HG02610 (cell line): Measurements from ENCODE around the gene CCDC85C.

Source experiments
- ATAC-seq: cut with Tn5 transposase; IDR thresholded peaks from one replicate; pipeline ENCODE4 v1.9.1; 2021; ENCODE audit warnings: mild to moderate bottlenecking, moderate library complexity; ENCODE audit not compliant: unreplicated experiment

CCDC85C gene

GRCh38 chr14:99592394-99592793 is 11.6 kb downstream of the CCDC85C start:
- no peak for ATAC-seq

- no peak for ATAC-seq
Observed at GRCh38 chr14:99590746-99591555, 13.1 kb downstream of the CCDC85C start.

GRCh38 chr14:99589651-99590530 is 14.1 kb downstream of the CCDC85C start:
- no peak for ATAC-seq

GRCh38 chr14:99589031-99589441 is 15.0 kb downstream of the CCDC85C start:
- ATAC-seq = no peak

GRCh38 chr14:99587460-99588278 is 16.3 kb downstream of the CCDC85C start:
- ATAC-seq = no peak

GRCh38 chr14:99586761-99587459 is 17.1 kb downstream of the CCDC85C start:
- ATAC-seq = no peak

GRCh38 chr14:99586054-99586760 is 17.8 kb downstream of the CCDC85C start:
- no peak for ATAC-seq

GRCh38 chr14:99584823-99585222 is 19.2 kb downstream of the CCDC85C start:
- ATAC-seq = no peak

- no peak for ATAC-seq
Observed at GRCh38 chr14:99581938-99582337, 22.1 kb downstream of the CCDC85C start.

- ATAC-seq = no peak
Observed at GRCh38 chr14:99581374-99581773, 22.6 kb downstream of the CCDC85C start.

- ATAC-seq = no peak
Observed at GRCh38 chr14:99579903-99580571, 24.0 kb downstream of the CCDC85C start.

GRCh38 chr14:99579120-99579836 is 24.7 kb downstream of the CCDC85C start:
- no peak for ATAC-seq

- ATAC-seq = no peak
Observed at GRCh38 chr14:99578541-99579101, 25.4 kb downstream of the CCDC85C start.

GRCh38 chr14:99576761-99577705 is 27.0 kb downstream of the CCDC85C start:
- ATAC-seq = no peak

- no peak for ATAC-seq
Observed at GRCh38 chr14:99576304-99576703, 27.7 kb downstream of the CCDC85C start.

- no peak for ATAC-seq
Observed at GRCh38 chr14:99575043-99576023, 28.7 kb downstream of the CCDC85C start.
